Measurements from ENCODE around the gene EPHA4.

Gene EPHA4

DNA sequence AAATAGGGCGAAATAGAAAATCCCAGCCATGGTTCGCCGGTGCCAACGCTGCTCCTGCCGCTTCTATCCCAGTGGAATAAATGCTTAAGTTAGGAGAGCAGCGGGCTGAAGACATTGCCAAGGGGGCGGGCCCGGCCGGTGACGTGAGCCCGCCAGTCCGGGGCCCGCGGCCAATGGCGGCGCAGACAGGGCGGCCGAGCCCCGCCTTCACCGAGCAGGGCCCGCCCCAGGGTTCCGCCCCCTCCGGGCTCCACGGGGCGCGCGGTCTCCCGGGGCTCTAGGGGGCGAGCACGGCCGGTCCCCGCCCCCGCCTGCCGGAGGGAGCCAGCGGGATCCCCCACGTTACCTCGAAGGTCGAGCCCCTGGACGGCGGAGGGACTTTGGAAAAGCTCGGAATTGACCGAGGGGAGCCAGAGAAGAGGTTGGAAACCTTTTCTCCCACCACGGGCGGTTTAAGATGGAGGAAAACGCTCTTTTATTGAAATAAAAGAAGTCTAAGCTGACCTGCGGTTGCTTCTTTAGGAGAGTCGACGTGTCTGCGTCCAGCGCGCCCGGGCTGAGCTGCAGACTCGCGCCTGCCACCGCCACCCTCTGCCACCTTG lies at the start of gene EPHA4:
Gene EPHA4 (minus strand): TSS at position 86 of the 602 bp plus-strand sequence. CDS start 56 bp downstream, at position 30.
- DNase-seq, result peak; percentile 93

DNA sequence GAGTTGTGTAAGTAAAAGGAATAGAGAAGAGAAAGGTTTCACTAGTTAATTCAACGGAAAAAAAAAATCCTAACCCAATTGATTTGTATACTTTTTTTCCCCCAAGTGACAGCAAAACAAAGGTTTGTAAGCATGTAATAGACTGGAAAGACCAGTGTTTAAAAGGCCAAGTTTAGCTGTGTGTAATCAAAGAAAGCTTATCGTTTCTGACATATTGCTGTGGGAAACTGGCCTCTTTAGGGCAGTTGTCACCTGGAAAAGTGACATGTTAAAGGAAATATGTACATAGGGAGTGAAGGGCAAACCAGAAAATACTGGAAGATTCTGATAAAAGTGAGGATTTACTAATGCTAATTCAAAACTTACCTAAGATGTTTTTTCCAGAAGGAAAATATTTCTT lies 45.9 kb upstream of the EPHA4 start:
- DNase-seq, result no peak

DNA sequence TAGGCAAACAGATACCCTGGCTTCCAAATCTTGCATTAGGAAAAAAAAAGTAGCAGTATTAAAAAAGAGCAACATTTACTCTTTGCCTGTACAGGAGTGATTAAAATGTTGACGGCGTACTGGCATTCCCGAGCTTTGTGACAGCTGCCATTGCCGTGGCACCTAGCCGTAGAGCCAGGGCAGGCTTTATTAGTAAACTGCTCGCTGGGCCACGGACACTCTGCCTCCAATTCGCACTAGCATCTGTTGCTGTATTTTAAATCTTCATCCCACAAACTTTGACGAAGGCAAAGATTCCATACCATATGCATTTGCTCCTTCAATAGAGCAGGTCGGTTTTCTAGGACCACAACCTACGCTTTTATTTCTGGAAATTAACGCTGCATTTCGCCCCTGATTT lies 44.5 kb upstream of the EPHA4 start:
- no peak for DNase-seq

DNA sequence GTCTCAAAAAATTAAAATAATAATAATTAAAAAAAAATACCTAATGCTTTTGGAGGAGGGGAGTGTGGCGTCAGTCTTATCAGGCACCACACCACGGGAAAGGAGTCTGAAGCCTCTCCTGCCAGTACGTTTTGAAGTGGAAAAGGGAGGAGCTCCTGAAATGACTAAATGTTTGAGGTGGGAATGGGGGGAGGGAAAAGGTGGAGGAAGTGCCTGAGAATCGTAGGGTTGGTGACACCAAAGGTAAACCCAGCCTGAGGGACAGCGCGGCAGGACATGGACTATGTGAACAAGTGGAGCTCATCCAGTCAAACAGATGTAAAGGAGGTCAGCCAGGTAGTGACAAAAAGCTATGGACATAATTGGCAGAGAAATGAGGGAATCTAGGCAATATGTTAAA lies 42.2 kb upstream of the EPHA4 start:
- DNase-seq, result peak; percentile 47

DNA sequence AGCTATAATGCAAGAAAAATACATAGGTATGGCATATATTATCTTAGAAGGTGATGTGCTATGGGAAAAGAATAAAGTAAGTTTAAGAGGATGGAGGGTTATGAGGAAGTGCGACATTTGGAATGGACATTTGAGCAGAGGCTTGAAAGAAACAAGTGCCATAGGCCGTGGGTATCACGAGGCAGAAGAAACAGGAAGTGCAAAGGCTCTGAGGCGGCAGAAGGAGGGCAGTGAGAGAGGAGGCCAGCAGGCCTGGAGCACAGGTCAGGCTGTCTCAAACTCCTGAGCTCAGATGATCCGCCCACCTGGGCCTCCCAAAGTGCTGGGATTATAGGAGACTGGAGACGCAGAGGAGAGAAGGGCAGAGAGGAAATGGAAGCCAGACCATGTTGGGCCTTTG lies 40.7 kb upstream of the EPHA4 start:
- DNase-seq, result no peak

DNA sequence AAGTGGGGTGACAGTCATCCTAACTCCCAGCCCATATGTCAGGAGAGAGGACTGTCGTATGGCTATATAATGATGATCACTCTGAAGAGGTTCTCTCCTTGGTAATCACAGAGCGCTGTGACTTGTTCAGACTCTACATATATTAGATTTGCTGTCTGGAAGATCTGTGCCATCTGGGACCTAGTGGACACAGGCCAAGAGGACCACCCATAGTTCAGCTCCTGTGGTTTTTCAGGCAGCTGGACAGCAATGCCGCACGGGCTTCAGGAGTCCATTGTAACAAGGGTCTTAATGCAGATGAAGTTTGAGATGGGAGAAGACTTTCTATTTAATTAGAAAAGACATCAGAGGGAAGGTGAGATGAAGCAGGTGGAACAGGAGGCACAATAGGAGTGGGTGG lies 40.1 kb upstream of the EPHA4 start:
- DNase-seq, result no peak

DNA sequence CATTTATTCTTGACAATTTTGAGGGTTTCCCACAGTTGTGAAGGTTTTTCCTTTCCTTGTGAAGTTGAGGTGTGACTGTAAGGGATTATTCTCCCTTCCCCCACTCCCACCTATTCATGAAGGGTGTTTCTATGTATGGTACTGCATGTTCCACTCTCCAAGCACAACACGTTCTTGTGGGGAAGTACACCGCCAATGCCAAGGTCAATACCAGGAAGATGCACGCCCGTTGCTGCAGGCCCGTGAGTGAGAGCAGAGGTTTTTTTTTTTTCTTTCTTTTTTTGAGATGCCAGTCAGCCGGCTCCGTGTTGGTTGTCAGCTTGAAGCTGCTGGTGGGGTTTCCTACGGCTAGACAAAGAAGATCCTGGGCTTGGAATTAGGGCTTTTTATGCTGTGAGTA lies 38.6 kb upstream of the EPHA4 start:
- DNase-seq, result no peak

DNA sequence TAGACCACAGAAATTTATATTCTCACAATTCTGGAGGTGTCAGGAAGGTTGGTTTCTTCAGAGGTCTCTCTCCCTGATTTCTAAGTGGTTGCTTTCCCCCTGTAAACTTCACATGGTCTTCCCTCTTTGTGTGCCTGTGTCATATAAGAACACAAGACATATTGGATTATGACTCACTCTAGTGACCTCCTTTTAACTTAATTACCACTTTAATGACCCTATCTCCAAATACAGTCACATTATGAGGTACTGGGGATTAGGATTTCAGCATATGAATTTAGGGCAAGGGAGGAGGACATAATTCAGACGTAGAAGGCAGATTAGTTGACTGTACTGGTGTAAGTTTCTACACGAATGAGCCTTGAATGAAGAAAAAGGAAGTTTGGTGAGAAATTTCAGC lies 38.2 kb upstream of the EPHA4 start:
- DNase-seq, result no peak

DNA sequence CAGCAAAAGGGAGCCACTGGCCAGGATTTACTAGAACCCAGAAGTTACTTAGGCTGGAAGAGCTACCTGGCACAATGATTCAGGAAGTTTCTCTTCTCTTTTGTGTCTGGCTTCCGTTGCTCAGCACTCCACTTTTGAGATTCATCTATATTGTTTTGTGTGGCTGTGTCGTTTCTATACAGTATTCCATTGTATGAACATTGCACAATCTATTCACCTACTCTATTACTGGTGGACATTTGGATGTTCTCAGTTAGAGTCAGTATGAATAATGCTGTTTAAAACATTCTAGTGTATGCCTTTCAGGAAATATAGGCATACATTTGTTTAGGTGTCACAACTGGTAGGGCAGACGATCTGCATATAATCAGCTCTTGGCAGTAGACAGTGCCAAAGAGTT lies 36.3 kb upstream of the EPHA4 start:
- no peak for DNase-seq

DNA sequence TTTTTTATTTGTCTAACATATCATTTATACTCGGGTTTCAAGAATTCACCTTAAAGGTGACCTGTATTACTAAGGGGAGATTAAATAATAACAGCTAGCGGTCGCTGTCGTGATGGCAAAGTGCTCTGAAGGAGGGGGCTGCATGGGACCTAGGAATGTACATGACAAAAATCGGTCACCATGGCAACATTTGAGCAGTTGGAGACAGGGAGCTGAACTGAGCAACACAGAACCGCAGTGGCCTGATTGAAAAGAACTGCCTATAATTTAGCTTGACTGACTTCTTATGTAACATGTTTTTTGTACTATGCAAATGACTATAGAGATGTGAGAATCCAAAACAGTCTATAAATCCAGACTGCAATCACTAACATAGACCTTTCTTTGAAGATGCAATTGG lies 34.3 kb upstream of the EPHA4 start:
- DNase-seq, result no peak

DNA sequence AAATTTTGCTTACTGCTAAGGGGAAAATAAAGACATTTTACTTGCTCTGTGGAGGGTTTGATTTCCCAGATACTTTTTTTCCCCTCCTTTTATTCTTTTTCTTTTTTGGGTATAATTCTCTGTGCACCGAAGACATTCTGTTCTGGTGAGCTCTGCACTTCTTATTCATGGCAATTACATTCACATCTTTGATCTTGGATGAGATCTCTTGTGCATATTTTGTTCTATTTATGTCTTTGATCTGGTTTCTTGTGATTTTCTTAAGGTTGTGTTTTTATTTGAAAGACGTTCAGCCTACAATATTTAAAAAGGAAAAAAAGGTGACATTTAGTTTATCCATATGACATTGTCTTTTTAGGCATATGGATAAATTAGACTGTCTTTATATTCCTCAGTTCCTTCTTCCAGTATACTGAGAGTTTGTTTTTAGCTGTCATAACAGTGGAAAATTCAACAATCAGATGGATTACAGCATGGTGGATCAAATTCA lies 33.7 kb upstream of the EPHA4 start:
- DNase-seq, result no peak

DNA sequence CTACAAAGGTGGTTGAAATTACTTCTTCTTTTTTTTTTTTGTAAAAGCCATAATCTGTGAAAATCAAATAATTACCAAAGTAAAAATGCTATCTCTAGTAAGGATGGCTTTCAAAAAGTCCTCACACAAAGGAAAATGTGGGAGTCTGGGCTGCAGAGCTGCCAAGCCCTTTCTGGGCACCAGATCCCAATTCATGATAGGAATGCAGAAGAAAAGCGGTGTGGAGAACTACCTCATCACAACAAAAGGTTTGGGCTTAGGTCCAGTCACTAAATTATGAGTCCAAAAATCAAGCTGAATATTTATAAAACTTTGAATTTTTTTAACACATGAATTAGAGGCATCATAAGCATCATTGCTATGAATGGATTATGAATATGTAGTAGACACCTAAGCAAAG lies 30.8 kb upstream of the EPHA4 start:
- DNase-seq, result no peak

DNA sequence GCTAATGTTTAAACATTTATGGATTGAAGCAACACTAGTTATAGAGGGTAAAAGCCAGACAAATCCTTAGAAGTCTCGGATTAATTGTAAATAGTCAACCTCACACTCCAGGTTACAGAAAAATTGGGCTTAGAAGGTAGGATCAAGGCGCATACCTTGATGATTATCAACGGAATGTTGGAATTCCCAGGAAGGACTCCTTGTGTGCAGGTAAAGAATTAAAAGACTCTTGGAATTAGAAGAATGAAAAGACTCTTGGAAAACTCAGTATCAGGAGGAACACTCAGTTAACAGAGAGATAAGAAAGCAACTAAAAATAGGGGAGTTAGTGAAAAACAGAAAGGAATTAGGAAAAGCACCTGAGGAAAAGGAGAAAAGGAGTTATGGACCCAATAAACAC lies 29.3 kb upstream of the EPHA4 start:
- DNase-seq, result no peak

DNA sequence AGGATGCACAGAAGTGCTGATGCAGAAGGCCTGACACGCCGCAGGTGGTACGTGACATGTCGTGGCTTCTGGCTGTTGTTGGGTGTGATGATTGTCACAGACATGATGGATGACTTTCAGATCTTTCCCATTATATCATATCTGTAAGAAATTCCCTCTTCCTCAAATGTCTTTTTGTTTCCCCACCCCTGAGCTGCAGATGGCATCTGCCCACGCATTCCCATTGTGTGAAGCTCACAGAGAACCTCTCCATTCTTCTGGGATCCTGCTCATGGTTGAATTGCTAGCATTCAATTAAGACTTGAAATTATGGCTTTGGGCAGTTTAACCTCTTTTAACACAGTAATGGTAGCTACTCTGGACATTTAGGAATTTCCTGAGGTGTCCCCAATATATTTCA lies 28.3 kb upstream of the EPHA4 start:
- DNase-seq, result no peak

DNA sequence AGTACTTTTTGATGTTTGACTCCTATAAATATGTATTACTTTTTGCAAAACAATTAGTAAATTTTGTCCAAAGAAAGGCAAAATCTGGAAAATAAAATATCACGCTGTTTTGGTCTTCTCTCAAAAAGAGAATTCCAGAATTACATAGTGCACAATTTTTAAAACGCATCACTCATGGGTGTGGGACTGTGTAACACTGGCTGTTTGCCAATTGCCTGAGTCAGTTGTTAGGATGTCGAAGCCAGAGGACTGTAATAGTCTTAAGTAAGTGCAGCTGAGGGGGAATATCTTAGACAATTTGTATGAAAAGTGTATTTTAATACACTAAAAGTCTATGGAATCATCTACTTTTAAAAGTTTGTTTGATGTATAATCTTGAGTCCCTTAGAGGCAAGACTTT lies 24.1 kb upstream of the EPHA4 start:
- peak; percentile 2 for DNase-seq

DNA sequence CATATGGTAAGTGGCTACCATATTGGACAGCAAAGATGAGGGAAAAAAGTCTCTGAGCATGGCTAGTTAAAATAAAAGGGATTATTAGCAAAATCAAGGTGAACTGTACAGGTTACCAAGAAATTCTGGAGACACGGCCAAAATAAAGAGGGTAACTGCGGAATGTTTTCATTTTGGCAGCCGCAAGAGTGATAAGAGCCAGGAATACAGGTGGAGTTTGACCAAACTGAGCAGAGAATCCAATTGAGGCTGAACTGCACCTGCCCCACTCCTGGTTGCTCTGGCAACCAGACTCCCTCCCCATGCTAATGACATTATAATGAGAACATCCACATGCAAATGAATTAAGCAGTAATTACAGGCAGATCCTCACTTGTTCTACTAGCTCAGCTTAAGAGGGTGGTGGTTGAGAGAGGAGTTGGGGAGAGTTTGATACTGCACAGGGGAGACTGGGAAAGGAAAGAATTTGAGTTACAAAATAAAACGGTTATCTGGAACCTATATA lies 18.8 kb upstream of the EPHA4 start:
- DNase-seq, result no peak

DNA sequence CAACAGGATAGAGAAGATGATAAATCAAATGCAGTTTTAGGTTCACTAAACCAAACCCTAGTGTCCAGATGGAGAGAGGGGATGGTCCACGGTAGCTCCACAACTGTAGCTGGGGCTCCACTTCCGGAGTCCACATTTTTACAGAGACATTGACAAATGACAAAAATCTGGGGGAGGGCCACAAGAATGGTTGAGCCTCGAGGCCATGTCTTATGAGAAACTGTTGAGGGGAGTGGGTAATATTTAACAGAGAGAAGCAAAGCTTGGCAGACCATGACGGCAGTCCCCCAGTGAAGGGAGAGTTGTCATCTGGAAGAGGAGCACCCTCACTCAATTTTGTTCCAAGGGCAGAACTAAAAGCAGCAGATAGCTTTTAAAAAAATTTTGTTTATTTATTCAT lies 17.6 kb upstream of the EPHA4 start:
- DNase-seq, result no peak

DNA sequence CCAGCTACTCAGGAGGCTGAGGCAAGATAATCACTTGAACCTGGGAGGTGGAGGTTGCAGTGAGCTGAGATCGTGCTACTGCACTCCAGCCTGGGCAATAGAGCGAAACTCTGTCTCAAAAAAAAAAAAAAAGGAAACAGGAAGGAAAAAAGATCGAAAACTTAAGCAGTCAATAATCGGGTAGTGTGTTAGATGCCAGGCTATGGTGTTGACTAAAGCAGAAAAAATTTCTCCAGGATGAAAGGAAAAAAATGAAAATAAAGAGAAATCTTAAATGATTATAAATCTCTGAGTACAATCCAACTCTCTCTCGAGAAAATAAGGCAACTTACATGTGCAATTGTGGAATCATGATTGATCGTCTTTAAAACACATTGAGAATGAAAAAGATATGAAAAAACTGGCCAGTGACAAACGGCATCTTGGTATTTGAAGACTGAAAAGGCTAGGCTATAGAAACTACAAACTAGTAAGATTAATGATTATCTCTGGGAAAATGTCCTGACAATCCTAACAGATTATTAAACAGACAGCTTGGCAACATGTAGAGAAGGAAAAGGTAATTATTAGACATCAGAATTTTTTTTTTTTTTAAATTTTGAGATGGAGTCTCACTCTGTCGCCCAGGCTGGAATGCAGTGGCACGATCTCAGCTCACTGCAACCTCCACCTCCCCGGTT lies 16.3 kb upstream of the EPHA4 start:
- DNase-seq, result no peak

DNA sequence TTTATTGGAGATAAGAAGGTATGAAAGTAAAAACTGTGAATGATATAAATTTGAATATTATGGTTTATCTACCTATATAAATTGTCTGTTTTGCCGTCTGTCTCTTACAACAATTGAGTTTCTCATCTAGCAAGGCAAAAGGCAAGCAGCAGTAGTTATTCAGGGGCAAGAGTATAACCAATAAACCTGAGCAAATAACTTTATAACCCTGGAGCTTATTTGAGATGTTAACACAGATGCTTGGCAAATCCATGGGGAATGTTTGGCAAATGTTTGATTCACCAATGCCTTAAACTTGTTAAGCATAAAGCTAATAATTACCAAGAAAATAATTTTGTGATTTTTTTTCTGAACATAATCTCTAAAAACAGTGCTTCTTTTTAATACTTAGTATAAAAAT lies 9.9 kb upstream of the EPHA4 start:
- DNase-seq, result no peak

DNA sequence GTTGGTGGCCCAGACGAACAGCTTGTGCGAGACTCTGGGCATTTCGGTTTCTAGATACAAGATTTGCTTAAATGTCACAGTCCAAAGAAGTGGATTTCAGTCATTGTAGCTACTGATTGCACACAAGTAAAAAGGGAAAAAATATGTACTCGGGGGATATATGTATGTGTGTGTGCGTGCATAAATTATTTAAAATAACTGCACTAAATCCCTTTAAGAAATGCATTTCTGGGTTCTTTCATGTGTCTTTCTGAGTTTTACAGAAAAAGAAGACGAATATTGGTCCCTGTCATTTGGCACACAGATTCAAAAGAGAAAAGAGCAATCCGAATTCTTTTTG lies 2.1 kb upstream of the EPHA4 start:
- DNase-seq, result no peak

DNA sequence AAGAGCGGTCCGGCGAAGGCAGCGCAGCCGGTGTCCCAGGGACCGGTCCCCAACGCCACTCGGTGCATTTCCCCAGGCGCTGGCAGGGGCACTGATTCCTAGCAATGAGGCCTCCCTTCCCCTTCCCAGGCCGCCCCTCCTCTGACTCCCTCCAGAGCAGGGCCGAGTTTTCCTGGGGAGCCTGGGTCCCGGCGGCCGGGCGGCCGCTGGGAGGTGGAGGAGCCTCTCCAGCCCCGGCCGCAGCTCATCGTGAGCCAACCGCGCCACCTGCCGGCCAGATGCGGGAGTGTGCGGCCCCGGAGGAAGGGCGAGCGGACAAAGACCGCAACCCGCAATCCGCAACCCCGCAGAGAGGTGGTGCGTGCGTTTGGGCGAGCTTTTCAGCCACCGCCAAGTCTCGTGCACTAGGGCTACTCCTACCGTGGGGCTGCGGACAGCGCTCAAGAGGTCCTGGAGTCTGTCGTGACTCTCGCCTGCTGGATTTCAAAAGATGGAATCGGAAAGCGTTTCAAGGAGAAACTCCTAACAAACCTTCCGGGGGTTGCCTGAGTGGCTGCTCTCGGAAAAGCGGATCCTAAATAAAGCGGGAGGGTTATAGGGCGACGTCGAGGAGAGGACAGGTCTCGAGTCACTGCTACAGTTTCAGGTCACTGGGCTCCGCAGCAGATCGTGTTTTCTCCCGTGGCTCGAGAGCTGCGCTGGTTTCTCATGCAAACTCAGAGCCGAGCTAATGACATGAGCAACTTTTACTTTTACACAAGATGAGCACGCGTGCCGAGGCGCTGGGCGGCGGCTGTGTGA lies 1.5 kb upstream of the EPHA4 start:
- DNase-seq, result peak; percentile 89

DNA sequence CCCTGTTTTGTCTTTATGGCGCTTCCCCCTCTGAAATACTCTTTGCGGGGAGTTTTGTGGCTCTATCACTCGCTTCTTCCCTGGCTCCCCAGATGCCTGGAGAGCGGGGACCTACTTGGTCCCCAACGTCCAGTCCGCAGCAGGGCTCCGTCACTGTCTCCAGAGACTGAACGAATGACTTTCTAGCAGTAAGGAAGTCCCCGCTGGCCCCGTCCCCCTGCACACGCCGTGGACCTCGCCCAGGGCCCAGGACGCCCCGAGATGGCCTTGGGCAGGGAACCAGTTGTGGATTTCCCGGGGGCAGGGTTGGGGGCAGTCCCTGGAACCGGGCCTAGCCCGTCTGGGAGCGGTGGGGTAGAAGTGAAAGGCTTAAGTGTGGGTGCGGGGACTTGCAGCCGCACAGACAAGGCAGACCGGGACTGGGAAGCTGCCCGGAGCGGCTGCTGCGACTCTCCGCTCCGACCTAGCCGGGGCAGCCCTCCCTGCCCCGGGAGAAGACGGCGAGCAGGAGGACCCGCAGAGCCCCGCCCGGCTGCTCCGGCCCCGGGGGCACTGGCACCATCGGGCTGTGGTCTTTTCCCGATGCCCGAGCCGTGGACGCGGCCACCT lies 821 bp upstream of the EPHA4 start:
- DNase-seq, result peak; percentile 80

DNA sequence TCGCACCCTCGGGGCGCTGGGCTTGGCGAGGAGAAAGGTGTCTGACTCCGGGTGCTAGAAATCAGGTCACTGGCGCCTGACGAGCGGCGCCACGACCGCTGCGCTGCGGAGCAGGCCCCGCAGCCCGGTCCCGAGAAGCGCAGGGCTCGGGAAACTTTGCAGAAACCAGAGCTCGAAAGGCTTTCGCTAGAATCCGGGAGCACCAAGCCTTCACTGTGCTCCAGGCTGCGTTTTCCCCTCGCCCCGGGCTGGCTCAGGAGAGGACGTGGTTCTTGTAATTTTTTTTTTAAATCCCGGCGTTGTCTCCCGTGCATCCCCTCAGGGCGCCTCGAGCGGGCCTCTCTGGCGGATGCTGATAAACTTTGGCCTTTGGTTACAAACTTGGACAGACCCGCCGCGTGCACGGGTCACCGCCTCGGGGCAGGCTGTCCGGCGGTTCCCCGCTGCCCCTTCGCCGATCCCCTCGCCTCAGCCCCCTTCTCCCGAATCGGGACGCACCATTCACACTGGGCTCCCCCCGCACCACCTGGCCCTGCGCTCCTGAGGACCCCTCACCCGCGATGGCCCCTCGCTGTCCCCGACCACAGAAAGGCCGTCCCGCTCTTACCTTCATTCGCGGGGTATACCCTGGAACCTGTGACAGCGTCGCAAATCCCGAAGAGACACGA lies 419 bp downstream of the EPHA4 start:
- peak; percentile 56 for DNase-seq
